Neural progenitor cell (in vitro differentiated cells): ENCODE results near the gene CBLB.

Experiments
- EZH2phosphoT487 ChIP-seq: fragments of 200-600 bp; sonication (generic); IDR thresholded peaks from 2 replicates; pipeline ENCODE4 v1.6.1; 2017; ENCODE audit warnings: antibody characterized with exemption
- TF ChIP-seq, protein P1 (sequence below): fragments of 200-600 bp; sonication (generic); IDR thresholded peaks from 2 replicates; pipeline ENCODE4 v1.5.1; 2017; ENCODE audit warnings: antibody characterized with exemption, mild to moderate bottlenecking

DNA sequence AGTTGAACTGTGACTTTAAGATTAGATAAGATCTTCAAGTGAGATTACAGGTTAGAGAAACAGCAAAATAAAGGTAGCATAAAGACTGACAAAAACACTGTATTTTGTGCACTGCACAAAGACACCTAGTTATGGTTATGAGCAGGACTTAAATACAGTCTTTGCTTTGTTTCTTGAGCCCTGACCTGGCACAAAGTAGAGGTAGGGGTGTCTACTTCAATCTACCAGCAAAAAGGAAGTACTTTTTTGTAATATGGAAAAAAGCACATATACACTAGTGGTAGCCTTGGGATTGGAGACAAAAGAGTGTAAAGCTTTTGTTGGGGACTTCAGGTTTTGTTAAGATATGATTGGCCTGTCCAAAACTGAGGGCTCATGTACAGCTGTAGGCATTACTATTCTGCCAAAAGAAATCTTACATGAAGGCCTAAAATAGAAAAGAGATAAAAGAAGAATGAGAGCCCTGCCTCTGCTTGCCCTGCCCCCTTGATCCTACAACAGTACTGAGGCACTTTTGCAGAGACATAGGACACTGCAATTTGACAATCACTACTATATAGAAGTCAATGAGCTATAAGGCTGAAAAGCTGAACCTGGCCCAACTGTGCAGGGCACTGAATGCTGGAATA, 194.3 kb downstream of the CBLB start:
- TF ChIP-seq, protein P1, sequence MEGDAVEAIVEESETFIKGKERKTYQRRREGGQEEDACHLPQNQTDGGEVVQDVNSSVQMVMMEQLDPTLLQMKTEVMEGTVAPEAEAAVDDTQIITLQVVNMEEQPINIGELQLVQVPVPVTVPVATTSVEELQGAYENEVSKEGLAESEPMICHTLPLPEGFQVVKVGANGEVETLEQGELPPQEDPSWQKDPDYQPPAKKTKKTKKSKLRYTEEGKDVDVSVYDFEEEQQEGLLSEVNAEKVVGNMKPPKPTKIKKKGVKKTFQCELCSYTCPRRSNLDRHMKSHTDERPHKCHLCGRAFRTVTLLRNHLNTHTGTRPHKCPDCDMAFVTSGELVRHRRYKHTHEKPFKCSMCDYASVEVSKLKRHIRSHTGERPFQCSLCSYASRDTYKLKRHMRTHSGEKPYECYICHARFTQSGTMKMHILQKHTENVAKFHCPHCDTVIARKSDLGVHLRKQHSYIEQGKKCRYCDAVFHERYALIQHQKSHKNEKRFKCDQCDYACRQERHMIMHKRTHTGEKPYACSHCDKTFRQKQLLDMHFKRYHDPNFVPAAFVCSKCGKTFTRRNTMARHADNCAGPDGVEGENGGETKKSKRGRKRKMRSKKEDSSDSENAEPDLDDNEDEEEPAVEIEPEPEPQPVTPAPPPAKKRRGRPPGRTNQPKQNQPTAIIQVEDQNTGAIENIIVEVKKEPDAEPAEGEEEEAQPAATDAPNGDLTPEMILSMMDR, result no peak
- TF ChIP-seq EZH2phosphoT487, result no peak
